CD14-positive monocyte (primary cell): ENCODE results near the gene DOK6. TPM values are rescaled to one million over a fixed set of nuclear protein-coding genes. Genes with fewer than 3 reads are reported as not detected.

Experiments
- DNase-seq, 3 donors: peaks; one replicate each; pipeline ENCODE4 v3.0.0-alpha.2; 2011 to 2022
- H2AFZ ChIP-seq: 2 replicates; pipeline ENCODE4 v1.6.0; 2012; ENCODE audit warnings: mild to moderate bottlenecking, low read depth, low read length, inconsistent platforms; ENCODE audit not compliant: insufficient read depth, poor library complexity, severe bottlenecking
- H3K27ac ChIP-seq, 2 donors: 1 replicate in 1 of 2; 2 replicates in 1 of 2; pipeline ENCODE4 v1.5.1; 2012 to 2013; ENCODE audit warnings: low read length in 2 of 2, control low read depth in 1 of 2, inconsistent platforms in 1 of 2, low read depth in 1 of 2, mild to moderate bottlenecking in 1 of 2
- H3K27me3 ChIP-seq, 2 donors: one replicate each; pipeline versions ENCODE4 v1.6.0 to v1.6.1; 2011 to 2013; ENCODE audit warnings: low read length in 2 of 2; ENCODE audit not compliant: control insufficient read depth in 2 of 2, insufficient read depth in 2 of 2
- H3K36me3 ChIP-seq, 2 donors: replicated peaks in 1 of 2; 1 replicate in 1 of 2; 2 replicates in 1 of 2; pipeline versions ENCODE4 v1.5.1 to v1.6.1; 2012 to 2013; ENCODE audit warnings: low read length in 2 of 2, control low read depth in 1 of 2, inconsistent platforms in 1 of 2, mild to moderate bottlenecking in 1 of 2; ENCODE audit not compliant: insufficient read depth in 2 of 2, control insufficient read depth in 1 of 2
- H3K4me1 ChIP-seq, 2 donors: 1 replicate in 1 of 2; 2 replicates in 1 of 2; pipeline versions ENCODE4 v1.5.1 to v1.6.1; 2012 to 2013; ENCODE audit warnings: low read length in 2 of 2, control low read depth in 1 of 2, inconsistent platforms in 1 of 2, mild to moderate bottlenecking in 1 of 2, moderate library complexity in 1 of 2; ENCODE audit not compliant: insufficient read depth in 2 of 2, control insufficient read depth in 1 of 2
- H3K4me2 ChIP-seq: replicated peaks from 2 replicates; pipeline ENCODE3; 2012; ENCODE audit warnings: low read length, moderate library complexity, mild to moderate bottlenecking; ENCODE audit not compliant: poor library complexity, severe bottlenecking; ENCODE audit errors: extremely low read depth
- H3K4me3 ChIP-seq, 3 experiments: fragments of 200-600 bp in 1 of 3; sonication (generic) in 1 of 3; replicated peaks in 1 of 3; 1 replicate in 2 of 3; 2 replicates in 1 of 3; pipeline ENCODE4 v1.5.1; 2011 to 2013; ENCODE audit warnings: low read length in 3 of 3, mild to moderate bottlenecking in 3 of 3, control low read depth in 2 of 3, low read depth in 2 of 3, inconsistent platforms in 1 of 3, moderate library complexity in 1 of 3
- H3K79me2 ChIP-seq: 2 replicates; pipeline ENCODE4 v1.6.0; 2012; ENCODE audit warnings: mild to moderate bottlenecking, control low read depth, inconsistent platforms, low read length, moderate library complexity; ENCODE audit not compliant: insufficient read depth
- H3K9ac ChIP-seq: 2 replicates; pipeline ENCODE4 v1.6.0; 2017; ENCODE audit warnings: low read length, mild to moderate bottlenecking; ENCODE audit not compliant: insufficient read depth, poor library complexity, severe bottlenecking
- H3K9me3 ChIP-seq, 2 donors: replicated peaks in 1 of 2; 1 replicate in 1 of 2; 2 replicates in 1 of 2; pipeline versions ENCODE4 v1.5.1 to v1.6.1; 2012 to 2013; ENCODE audit warnings: low read length in 2 of 2, control low read depth in 1 of 2; ENCODE audit not compliant: control insufficient read depth in 1 of 2, insufficient read depth in 1 of 2
- H4K20me1 ChIP-seq: 2 replicates; pipeline ENCODE4 v1.6.0; 2012; ENCODE audit warnings: mild to moderate bottlenecking, low read length, control low read depth, moderate library complexity; ENCODE audit not compliant: insufficient read depth
- H3K27ac Mint-ChIP-seq, 7 donors: one replicate each; pipeline ENCODE4 v1.8.0; 2020; ENCODE audit warnings: mild to moderate bottlenecking in 7 of 7, mixed read lengths in 7 of 7, moderate library complexity in 6 of 7, inconsistent platforms in 2 of 7
- H3K27me3 Mint-ChIP-seq, 3 donors: one replicate each; pipeline ENCODE4 v1.8.0; 2021 to 2022; ENCODE audit warnings: low read depth in 3 of 3, mild to moderate bottlenecking in 3 of 3, mixed read lengths in 3 of 3, moderate library complexity in 3 of 3, inconsistent platforms in 1 of 3
- H3K36me3 Mint-ChIP-seq, 2 donors: one replicate each; pipeline ENCODE4 v1.8.0; 2020; ENCODE audit warnings: mixed read lengths in 2 of 2, inconsistent platforms in 1 of 2, mild to moderate bottlenecking in 1 of 2
- H3K4me1 Mint-ChIP-seq: one replicate; pipeline ENCODE4 v1.8.0; 2020; ENCODE audit warnings: mild to moderate bottlenecking, mixed read lengths
- H3K4me3 Mint-ChIP-seq, 2 donors: one replicate each; pipeline ENCODE4 v1.8.0; 2020; ENCODE audit warnings: mild to moderate bottlenecking in 2 of 2, mixed read lengths in 2 of 2, moderate library complexity in 1 of 2
- H3K9me3 Mint-ChIP-seq, 7 donors: one replicate each; pipeline ENCODE4 v1.8.0; 2020 to 2022; ENCODE audit warnings: mixed read lengths in 7 of 7, mild to moderate bottlenecking in 6 of 7, moderate library complexity in 6 of 7, inconsistent platforms in 2 of 7
- CTCF ChIP-seq: fragments of 200-600 bp; IDR thresholded peaks from one replicate; pipeline ENCODE4 v1.8.0; 2022; ENCODE audit warnings: antibody characterized with exemption, mild to moderate bottlenecking
- WGBS: methylation state at CpG from one replicate; pipeline ENCODE4 v1.1.5; 2013; ENCODE audit warnings: missing lambda C conversion rate; ENCODE audit not compliant: insufficient coverage; 5-methylcytosine and 5-hydroxymethylcytosine counted together
- intact Hi-C, 2 donors: fragments of 100-400 bp; cut with micrococcal nuclease; formaldehyde crosslinking; loops; one replicate each; pipeline versions ENCODE4 v1.15.0 to v1.15.1; 2023
- polyA plus RNA-seq, 3 donors: library from polyadenylated mRNA; depleted of rRNA in 1 of 3; unstranded in 2 of 3; stranded (reverse) in 1 of 3; fragments of 300-500 nt in 2 of 3; fragments of >200 nt in 1 of 3; fragmentation: Illumina TruSeq in 2 of 3; gene quantifications; 1 replicate in 2 of 3; 2 replicates in 1 of 3; pipeline ENCODE4 v1.2.3, GENCODE V29; 2012 to 2021

DOK6 gene
- polyA plus RNA-seq, 3 donors = not detected

- Histone ChIP-seq H2AFZ (no peak overlapping the region), H3K4me1 (no peaks in the 10 kb centered on the region), H3K36me3 (no peaks in the 10 kb centered on the region), H3K27me3 (no peaks in the 10 kb centered on the region), H3K9me3 (no peaks in the 10 kb centered on the region), H3K79me2 (no peaks in the 10 kb centered on the region), H3K4me2 (no peak overlapping the region), H3K27ac (no peak overlapping the region), H3K4me3 (no peak overlapping the region), H4K20me1 (no peaks in the 10 kb centered on the region), H3K9ac (no peak overlapping the region)
- Mint-ChIP-seq H3K27ac (no peak overlapping the region), H3K27me3 (peaks cover 0 to 1% (median 0%) of the 10 kb centered on the region in 3 donors), H3K4me1 (no peaks in the 10 kb centered on the region), H3K9me3 (peaks cover 0 to 4% (median 0%) of the 10 kb centered on the region in 7 donors), H3K4me3 (no peak overlapping the region), H3K36me3 (no peaks in the 10 kb centered on the region)
- TF ChIP-seq CTCF = no peak
- DNase-seq = no peak
- intact Hi-C loops = no loop called here
Observed at GRCh38 chr18:69777248-69777647, 376.6 kb downstream of the DOK6 start.

- Histone ChIP-seq H2AFZ (no peak overlapping the region), H3K36me3 (no peaks in the 10 kb centered on the region), H3K79me2 (no peaks in the 10 kb centered on the region), H3K27ac (no peak overlapping the region), H3K4me3 (no peak overlapping the region), H3K9me3 (no peaks in the 10 kb centered on the region), H3K9ac (no peak overlapping the region), H3K4me2 (no peak overlapping the region), H3K4me1 (no peaks in the 10 kb centered on the region), H4K20me1 (no peaks in the 10 kb centered on the region), H3K27me3 (no peaks in the 10 kb centered on the region)
- H3K27ac Mint-ChIP-seq = no peak overlapping the region
- H3K36me3 Mint-ChIP-seq = no peaks in the 10 kb centered on the region
- intact Hi-C loops = no loop called here
- no peaks in the 10 kb centered on the region for H3K4me1 Mint-ChIP-seq
- DNase-seq = no peak
- no CpG with 5 or more reads among the region's 1 CpG for WGBS
- H3K9me3 Mint-ChIP-seq = peaks cover 0 to 4% (median 0%) of the 10 kb centered on the region in 7 donors
- no peak overlapping the region for H3K4me3 Mint-ChIP-seq
- no peak for TF ChIP-seq CTCF
- H3K27me3 Mint-ChIP-seq = peaks cover 0 to 2% (median 0%) of the 10 kb centered on the region in 3 donors
Observed at GRCh38 chr18:69778680-69779079, 378.0 kb downstream of the DOK6 start.
